ENCODE data around the gene EPHX1.

The EPHX1 gene

DNA sequence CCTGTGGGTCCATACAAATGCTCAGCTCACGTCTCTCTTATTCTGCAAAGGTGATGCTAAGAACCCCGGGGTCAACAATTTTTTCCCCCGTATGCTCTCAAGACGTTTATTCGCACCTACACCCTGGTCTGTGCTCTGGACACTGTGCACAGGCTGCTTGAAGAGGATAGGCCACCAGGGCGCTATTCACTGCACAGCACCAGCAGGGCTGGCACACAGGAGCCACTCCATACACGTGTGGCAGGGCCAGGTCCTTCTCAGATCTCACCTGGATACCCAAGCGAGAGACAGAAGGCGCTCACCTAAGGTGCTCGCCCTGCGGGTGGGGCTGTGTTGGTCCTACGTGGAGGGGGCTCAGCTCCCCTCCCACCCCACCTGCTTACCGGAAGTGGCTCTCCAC is 55.6 kb downstream of the EPHX1 start:
- Histone ChIP-seq H3K36me3 (peaks cover 63 to 100% (median 85%) of the 10 kb centered on the region in 3 donors), H3K27me3 (no peaks in the 10 kb centered on the region), H3K4me1 (peaks cover 0 to 17% (median 2%) of the 10 kb centered on the region in 4 donors), H3K4me3 (no peak overlapping the region), H3K27ac (no peak overlapping the region), H3K9me3 (no peaks in the 10 kb centered on the region)
- no peak for DNase-seq
- intact Hi-C loops (cut with DNase I; ENCODE audit: low total_unique reads) = loop anchor here (2.0 kb wide), 1 partner anchor 13 kb away; no protein-coding TSS in a partner anchor
- TF ChIP-seq, protein P1, sequence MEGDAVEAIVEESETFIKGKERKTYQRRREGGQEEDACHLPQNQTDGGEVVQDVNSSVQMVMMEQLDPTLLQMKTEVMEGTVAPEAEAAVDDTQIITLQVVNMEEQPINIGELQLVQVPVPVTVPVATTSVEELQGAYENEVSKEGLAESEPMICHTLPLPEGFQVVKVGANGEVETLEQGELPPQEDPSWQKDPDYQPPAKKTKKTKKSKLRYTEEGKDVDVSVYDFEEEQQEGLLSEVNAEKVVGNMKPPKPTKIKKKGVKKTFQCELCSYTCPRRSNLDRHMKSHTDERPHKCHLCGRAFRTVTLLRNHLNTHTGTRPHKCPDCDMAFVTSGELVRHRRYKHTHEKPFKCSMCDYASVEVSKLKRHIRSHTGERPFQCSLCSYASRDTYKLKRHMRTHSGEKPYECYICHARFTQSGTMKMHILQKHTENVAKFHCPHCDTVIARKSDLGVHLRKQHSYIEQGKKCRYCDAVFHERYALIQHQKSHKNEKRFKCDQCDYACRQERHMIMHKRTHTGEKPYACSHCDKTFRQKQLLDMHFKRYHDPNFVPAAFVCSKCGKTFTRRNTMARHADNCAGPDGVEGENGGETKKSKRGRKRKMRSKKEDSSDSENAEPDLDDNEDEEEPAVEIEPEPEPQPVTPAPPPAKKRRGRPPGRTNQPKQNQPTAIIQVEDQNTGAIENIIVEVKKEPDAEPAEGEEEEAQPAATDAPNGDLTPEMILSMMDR (IDR thresholded peaks at IDR 0.05) = no peak

DNA sequence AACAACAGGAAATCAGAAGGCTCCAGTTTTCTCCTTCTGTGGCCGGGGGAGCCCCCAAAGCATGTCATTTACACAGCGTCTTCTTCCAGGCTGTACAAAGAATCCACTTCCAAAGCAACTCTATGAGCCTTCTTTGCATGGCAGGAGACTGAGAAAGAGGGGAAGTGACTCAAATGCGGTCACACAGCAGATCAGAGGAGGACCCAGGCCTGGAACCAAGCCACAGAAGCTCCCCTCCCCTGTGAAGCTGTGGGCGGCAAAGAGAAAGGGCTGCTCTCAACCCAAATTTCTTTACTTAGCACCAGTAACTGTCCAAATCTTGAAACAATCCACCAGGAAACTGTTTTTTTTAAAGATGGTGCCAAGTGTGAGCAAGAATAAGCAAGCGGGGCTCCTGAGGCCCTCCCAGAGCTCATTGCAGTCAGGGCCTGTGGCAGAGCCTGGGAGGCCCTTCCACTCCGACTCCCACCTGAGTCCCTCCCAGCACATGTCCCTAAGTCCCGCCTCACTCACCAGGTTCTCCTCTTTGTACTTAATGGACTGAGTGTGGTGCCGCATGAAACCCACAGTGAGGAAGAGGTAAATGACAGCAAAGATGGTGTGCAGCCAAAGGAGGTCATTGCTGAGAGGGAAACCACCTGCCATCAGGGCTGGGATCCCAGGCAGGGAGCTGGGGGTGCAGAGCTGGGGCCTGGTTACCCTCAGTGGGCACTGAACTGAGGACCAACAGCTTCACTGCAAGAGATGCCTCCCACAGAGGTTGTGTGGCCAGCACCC is 56.3 kb downstream of the EPHX1 start:
- H3K36me3 ChIP-seq = peaks cover 61 to 100% (median 85%) of the 10 kb centered on the region in 3 donors
- H3K9me3 ChIP-seq = no peaks in the 10 kb centered on the region
- no peaks in the 10 kb centered on the region for H3K27me3 ChIP-seq
- DNase-seq = no peak
- TF ChIP-seq, protein P1 (IDR thresholded peaks at IDR 0.05) = no peak
- no peak overlapping the region for H3K27ac ChIP-seq
- intact Hi-C loops (cut with DNase I; ENCODE audit: low total_unique reads) = no loop called here
- peaks cover 0 to 17% (median 2%) of the 10 kb centered on the region in 4 donors for H3K4me1 ChIP-seq
- H3K4me3 ChIP-seq = no peak overlapping the region

DNA sequence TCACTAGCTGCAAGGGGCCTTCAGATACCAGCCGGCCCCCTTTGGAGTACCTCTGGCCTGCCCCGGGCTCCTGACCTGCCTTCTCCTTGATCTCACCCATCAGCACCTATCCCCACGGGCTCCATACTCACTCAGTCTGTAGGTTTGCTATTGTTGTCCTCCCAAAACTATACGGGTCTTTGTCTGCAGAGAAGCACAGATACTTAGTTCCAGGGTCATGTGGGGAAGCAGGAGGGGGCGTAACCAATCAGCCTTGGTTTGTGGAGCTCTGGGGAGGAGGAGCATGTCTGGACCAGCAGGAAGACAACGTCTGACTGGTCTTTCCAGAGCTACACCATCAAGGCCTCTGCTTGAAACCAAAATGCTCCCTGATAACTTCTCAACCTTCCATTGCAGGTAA is 57.1 kb downstream of the EPHX1 start:
- Histone ChIP-seq H3K4me1 (peaks cover 0 to 17% (median 2%) of the 10 kb centered on the region in 4 donors), H3K27me3 (no peaks in the 10 kb centered on the region), H3K9me3 (no peaks in the 10 kb centered on the region), H3K27ac (no peak overlapping the region), H3K4me3 (no peak overlapping the region), H3K36me3 (peaks cover 59 to 100% (median 84%) of the 10 kb centered on the region in 3 donors)
- intact Hi-C loops (cut with DNase I; ENCODE audit: low total_unique reads) = no loop called here
- TF ChIP-seq, protein P1 (IDR thresholded peaks at IDR 0.05) = no peak
- DNase-seq = no peak

DNA sequence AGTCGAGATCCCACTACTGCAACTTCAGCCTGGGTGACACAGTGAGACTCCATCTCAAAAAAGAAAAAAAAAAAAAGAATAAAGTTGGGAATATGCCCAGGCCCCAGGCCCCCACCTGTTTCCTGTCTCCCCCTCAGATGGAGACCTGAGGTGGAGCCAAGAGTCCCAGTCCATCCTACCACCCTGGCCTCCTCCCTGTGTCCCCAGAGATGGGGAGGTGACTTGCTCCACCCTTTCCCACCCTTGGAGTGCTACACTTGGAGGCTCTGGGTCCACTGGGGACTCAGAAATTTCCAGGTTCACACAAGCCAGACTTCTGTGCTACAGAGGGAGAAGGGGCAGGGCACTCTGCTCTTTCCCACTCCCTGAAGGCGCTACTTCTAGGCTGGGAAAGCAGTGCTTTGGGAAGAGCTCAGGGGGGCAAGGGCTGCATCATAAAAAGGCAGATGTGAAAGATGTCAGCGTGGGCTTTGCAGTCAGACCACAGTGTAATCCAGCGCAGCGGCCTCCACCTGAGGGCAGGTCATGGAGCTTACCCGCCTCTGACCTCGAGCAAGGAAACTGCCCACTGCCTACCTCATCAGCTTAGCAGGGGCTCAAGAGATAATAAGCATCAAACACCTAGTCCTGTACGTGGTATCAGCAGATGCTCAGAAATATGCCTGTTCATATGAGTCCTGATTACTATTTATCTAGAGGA is 58.9 kb downstream of the EPHX1 start:
- Histone ChIP-seq H3K4me3 (no peak overlapping the region), H3K36me3 (peaks cover 66 to 97% (median 89%) of the 10 kb centered on the region in 3 donors), H3K4me1 (peaks cover 0 to 5% (median 2%) of the 10 kb centered on the region in 4 donors), H3K9me3 (no peaks in the 10 kb centered on the region), H3K27ac (no peak overlapping the region), H3K27me3 (no peaks in the 10 kb centered on the region)
- TF ChIP-seq, protein P1 (IDR thresholded peaks at IDR 0.05) = no peak
- DNase-seq = no peak
- intact Hi-C loops (cut with DNase I; ENCODE audit: low total_unique reads) = no loop called here

DNA sequence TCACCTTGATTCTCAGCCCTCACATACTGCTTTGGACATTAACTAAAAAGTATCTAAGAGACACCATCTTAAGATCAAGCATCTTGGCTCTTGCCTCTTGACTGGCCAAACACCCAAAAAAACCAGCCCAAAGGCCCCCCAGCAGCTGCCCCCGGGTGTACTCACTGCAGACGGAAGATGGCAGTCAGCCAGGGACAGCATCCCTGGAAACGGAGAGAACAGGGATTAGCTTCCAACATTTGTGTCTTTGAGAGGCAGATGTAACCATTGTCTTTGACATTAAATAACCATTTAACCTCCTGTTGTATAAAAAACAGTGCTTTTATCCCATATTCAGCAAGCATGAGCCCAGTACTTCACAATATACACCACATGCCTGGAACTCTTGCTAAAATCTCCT is 61.0 kb downstream of the EPHX1 start:
- Histone ChIP-seq H3K36me3 (peaks cover 65 to 95% (median 95%) of the 10 kb centered on the region in 3 donors), H3K4me3 (no peak overlapping the region), H3K9me3 (no peaks in the 10 kb centered on the region), H3K27ac (no peak overlapping the region), H3K27me3 (no peaks in the 10 kb centered on the region), H3K4me1 (no peaks in the 10 kb centered on the region)
- intact Hi-C loops (cut with DNase I; ENCODE audit: low total_unique reads) = no loop called here
- no peak for DNase-seq
- TF ChIP-seq, protein P1 (IDR thresholded peaks at IDR 0.05) = no peak
